Adrenal gland (tissue), 12 donors: Measurements from ENCODE around the gene ISL2. TPM values are rescaled to one million over a fixed set of nuclear protein-coding genes. Genes with fewer than 3 reads are reported as not detected.
A peak's percentile ranks its signal among the peaks of the same experiment; 100 is the strongest.

Experiments used
- DNase-seq, 7 donors: peaks; one replicate each; pipeline ENCODE4 v3.0.0-alpha.2; 2019 to 2020
- H3K27ac ChIP-seq, 5 donors: fragments of 200-600 bp; sonication (generic) in 4 of 5; 1 replicate in 3 of 5; 2 replicates in 2 of 5; pipeline versions ENCODE4 v1.5.1 to v1.8.0; 2016 to 2020; ENCODE audit warnings: mild to moderate bottlenecking in 1 of 5
- H3K27me3 ChIP-seq: fragments of 200-600 bp; 2 replicates; pipeline ENCODE4 v1.8.0; 2021
- H3K36me3 ChIP-seq, 2 donors: fragments of 200-600 bp; replicated peaks in 1 of 2; 1 replicate in 1 of 2; 2 replicates in 1 of 2; pipeline versions ENCODE4 v1.5.1 to v1.8.0; 2018 to 2022
- H3K4me1 ChIP-seq, 2 donors: fragments of 200-600 bp; replicated peaks in 1 of 2; 1 replicate in 1 of 2; 2 replicates in 1 of 2; pipeline versions ENCODE4 v1.5.1 to v1.8.0; 2018 to 2021
- H3K4me3 ChIP-seq, 4 donors: fragments of 200-600 bp; sonication (generic) in 3 of 4; one replicate each; pipeline ENCODE4 v1.5.1; 2016 to 2018
- H3K9me3 ChIP-seq, 3 donors: fragments of 200-600 bp; sonication (generic) in 1 of 3; replicated peaks in 1 of 3; 1 replicate in 2 of 3; 2 replicates in 1 of 3; pipeline versions ENCODE4 v1.5.1 to v1.8.0; 2016 to 2021
- CTCF ChIP-seq, 6 experiments: fragments of 450-650 bp in 4 of 6; fragments of 200-600 bp in 2 of 6; sonication (generic) in 1 of 6; IDR thresholded peaks; 1 replicate in 5 of 6; 2 replicates in 1 of 6; pipeline versions ENCODE4 v1.5.1 to v1.8.0; 2016 to 2021; ENCODE audit warnings: antibody characterized with exemption in 6 of 6, mild to moderate bottlenecking in 2 of 6, moderate library complexity in 1 of 6
- POLR2A ChIP-seq, 2 donors: fragments of 450-650 bp; IDR thresholded peaks; one replicate each; pipeline ENCODE4 v1.6.1; 2017; ENCODE audit warnings: antibody characterized with exemption in 2 of 2, mild to moderate bottlenecking in 2 of 2, moderate library complexity in 1 of 2
- WGBS, 4 donors: extraction: QIAGEN DNeasy Blood & Tissue Kit in 2 of 4; methylation state at CpG; one replicate each; pipeline versions ENCODE4 v1.1.5 to v1.1.7; 2013 to 2017; 5-methylcytosine and 5-hydroxymethylcytosine counted together
- intact Hi-C, 2 donors: fragments of 100-400 bp; cut with DNase I; formaldehyde crosslinking; loops; one replicate each; pipeline versions ENCODE4 v1.14.1 to v1.15.0; 2022 to 2023
- polyA plus RNA-seq, 3 donors: library from polyadenylated mRNA; stranded (reverse); fragments of 200-250 nt in 2 of 3; fragments of 350-450 nt in 1 of 3; fragmentation: Illumina TruSeq in 1 of 3; extraction: RNeasy Lipid Tissue Mini Kit (QIAGEN cat#74804) in 1 of 3; gene quantifications; one replicate each; pipeline ENCODE4 v1.2.3, GENCODE V29; 2013 to 2014
- total RNA-seq, 9 donors: library from RNA; depleted of rRNA in 4 of 9; stranded (reverse); fragments of >200 nt in 4 of 9; fragments of 120-200 nt in 1 of 9; fragmentation: NEBNext Ultra II Directional in 1 of 9; extraction: Animal tissue kit (Norgen Biotek cat#: 25700) in 1 of 9; gene quantifications; one replicate each; pipeline versions ENCODE4 v1.1.0 to v1.2.4, GENCODE V29; 2013 to 2023
- donor health status: healthy with polysubstance abuse.
- donor health status: Bipolar disorder and iron deficiency.
- donor health status: DM: yes; HTN: yes; CAD: no.
- donor health status: DM: no; HTN: no; CAD: no.
- donor health status: DM: no; HTN: no; CAD: no.
- donor health status: DM: yes; HTN: yes; CAD: no.

ISL2 gene
- total and polyA plus RNA-seq, 12 donors = 0.03 to 0.11 TPM; not detected in 10

GRCh38 chr15:76321602-76322001 lies 15.0 kb upstream of the ISL2 start:
- intact Hi-C loops = no loop called here
- Histone ChIP-seq H3K4me3 (no peak overlapping the region), H3K27ac (no peak overlapping the region), H3K36me3 (no peaks in the 10 kb centered on the region), H3K9me3 (no peaks in the 10 kb centered on the region), H3K4me1 (no peaks in the 10 kb centered on the region), H3K27me3 (peaks cover 9% of the 10 kb centered on the region)
- no peak for DNase-seq
- TF ChIP-seq POLR2A (IDR thresholded peaks at IDR 0.05) = no peak
- no peak for TF ChIP-seq CTCF (IDR thresholded peaks at IDR 0.05)
- WGBS, 4 donors = 39 to 52% (median 46%) methylated on average over 5 of the region's 5 CpGs

- WGBS, 4 donors = 58 to 78% (median 68%) methylated on average over 3 of the region's 3 CpGs
- Histone ChIP-seq H3K27me3 (peaks cover 13% of the 10 kb centered on the region), H3K4me3 (no peak overlapping the region), H3K36me3 (no peaks in the 10 kb centered on the region), H3K9me3 (no peaks in the 10 kb centered on the region), H3K27ac (no peak overlapping the region), H3K4me1 (no peaks in the 10 kb centered on the region)
- DNase-seq = no peak
- intact Hi-C loops = no loop called here
- no peak for TF ChIP-seq CTCF (IDR thresholded peaks at IDR 0.05)
- TF ChIP-seq POLR2A (IDR thresholded peaks at IDR 0.05) = no peak
Measured at GRCh38 chr15:76324066-76324465, 12.5 kb upstream of the ISL2 start.

- H3K4me3 ChIP-seq = no peak overlapping the region
- no peaks in the 10 kb centered on the region for H3K9me3 ChIP-seq
- H3K27ac ChIP-seq = no peak overlapping the region
- 52 to 75% (median 65%) methylated on average over 2 of the region's 2 CpGs for WGBS, 4 donors
- H3K4me1 ChIP-seq = no peaks in the 10 kb centered on the region
- TF ChIP-seq POLR2A (IDR thresholded peaks at IDR 0.05) (no peak), CTCF (IDR thresholded peaks at IDR 0.05) (no peak)
- H3K36me3 ChIP-seq = no peaks in the 10 kb centered on the region
- intact Hi-C loops = no loop called here
- H3K27me3 ChIP-seq = peaks cover 20% of the 10 kb centered on the region
- DNase-seq = no peak
Measured at GRCh38 chr15:76325704-76326103, 10.9 kb upstream of the ISL2 start.

DNA sequence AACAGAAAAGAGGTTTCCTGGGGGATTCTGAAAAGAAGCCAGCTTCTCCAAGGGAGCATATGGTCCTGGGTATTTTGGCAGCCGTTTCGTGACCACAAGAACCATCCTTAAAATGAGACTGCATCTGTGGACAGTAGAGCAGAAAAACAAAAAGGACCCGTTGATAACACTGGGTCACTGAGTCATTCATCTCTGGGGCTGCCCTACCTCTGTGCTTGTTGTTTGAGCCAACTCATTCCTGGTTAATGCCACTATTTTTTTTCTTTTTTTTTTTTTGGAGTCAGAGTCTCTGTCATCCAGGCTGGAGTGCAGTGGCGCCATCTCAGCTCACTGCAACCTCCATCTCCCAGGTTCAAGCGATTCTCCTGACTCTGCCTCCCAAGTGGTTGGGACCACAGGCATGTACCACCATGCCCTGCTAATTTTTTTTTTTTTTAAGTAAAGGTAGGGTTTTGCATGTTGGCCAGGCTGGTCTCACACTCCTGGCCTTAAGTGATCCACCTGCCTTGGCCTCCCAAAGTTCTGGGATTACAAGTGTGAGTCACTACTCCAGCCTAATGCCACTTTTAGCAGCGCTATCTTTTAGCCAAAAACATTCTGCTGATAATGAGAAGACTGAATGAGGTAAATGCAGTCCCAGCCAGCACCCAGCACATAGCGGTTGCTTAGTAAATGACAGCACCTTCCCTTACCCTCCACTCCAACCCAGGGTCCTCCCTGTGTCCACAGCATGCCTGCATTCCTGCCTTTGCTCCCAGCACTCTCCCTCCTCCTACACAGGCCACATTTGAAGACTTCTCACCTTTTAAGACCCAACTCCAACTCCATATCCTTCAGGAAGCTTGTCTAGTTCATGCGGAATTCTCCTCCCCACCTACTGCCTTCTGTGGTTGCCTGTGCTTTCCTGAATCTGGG lies 9.1 kb upstream of the ISL2 start:
- Histone ChIP-seq H3K4me1 (no peaks in the 10 kb centered on the region), H3K36me3 (no peaks in the 10 kb centered on the region), H3K27ac (no peak overlapping the region), H3K4me3 (no peak overlapping the region), H3K27me3 (peaks cover 20% of the 10 kb centered on the region), H3K9me3 (no peaks in the 10 kb centered on the region)
- intact Hi-C loops = no loop called here
- DNase-seq = peak in 1 of 7 donors; percentile 4
- 68 to 77% (median 71%) methylated on average over 8 of the region's 8 CpGs for WGBS, 4 donors
- TF ChIP-seq CTCF (IDR thresholded peaks at IDR 0.05) = no peak
- TF ChIP-seq POLR2A (IDR thresholded peaks at IDR 0.05) = no peak
